Activated CD4-positive, alpha-beta T cell treated with anti-CD3 and anti-CD28 coated beads, Interleukin-2, Interleukin-6, amounts not matched to agents 100 ng/mL and 50 ng/mL, durations not matched to agents 16 hours and 8 hours (primary cell): ENCODE data around the gene EXOC1L.
"Not testable (repeated sequence)": the region's sequence is repeated elsewhere in the genome, so short reads cannot be mapped to it uniquely, and the experiment has no call there.

Source experiments
- DNase-seq: peaks from one replicate; pipeline ENCODE4 v3.0.0-alpha.2; 2020

The EXOC1L gene

DNA sequence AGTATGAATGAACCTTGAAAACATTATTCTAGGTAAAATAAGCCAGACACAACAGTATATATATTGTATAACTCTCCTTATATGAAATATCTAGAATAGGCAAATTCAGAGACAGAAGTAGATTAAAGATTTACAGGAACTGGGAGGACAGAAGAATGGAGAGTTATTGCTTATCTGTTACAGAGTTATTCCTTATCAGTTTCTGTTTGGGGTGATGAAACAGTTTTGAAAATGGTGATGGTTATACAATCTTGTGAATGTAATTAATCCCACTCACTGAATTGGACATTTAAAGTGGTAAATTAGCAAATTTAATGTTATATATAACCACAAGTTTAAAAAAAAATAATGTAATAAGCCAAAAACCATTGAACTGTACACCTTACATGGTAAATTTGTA is 19.4 kb downstream of the EXOC1L start:
- no peak for DNase-seq

DNA sequence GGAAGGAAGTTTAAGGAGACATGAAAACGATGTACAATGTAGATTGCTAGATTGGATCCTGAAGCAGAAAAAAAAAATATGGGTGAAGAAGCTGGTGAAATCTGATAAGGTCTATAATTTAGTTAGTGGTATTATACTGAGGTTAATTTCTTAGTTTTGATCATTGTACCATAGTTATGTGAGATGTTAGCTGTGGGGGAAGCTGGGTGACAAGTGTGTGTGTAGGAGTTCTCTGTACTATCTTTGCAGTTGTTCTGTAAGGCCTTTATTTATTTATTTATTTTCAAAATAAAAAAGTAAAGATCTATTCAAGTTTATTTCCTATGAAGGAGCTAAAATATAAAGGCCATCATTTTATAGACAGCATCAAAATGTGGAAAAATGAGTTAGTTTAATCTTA is 21.4 kb downstream of the EXOC1L start:
- no peak for DNase-seq

DNA sequence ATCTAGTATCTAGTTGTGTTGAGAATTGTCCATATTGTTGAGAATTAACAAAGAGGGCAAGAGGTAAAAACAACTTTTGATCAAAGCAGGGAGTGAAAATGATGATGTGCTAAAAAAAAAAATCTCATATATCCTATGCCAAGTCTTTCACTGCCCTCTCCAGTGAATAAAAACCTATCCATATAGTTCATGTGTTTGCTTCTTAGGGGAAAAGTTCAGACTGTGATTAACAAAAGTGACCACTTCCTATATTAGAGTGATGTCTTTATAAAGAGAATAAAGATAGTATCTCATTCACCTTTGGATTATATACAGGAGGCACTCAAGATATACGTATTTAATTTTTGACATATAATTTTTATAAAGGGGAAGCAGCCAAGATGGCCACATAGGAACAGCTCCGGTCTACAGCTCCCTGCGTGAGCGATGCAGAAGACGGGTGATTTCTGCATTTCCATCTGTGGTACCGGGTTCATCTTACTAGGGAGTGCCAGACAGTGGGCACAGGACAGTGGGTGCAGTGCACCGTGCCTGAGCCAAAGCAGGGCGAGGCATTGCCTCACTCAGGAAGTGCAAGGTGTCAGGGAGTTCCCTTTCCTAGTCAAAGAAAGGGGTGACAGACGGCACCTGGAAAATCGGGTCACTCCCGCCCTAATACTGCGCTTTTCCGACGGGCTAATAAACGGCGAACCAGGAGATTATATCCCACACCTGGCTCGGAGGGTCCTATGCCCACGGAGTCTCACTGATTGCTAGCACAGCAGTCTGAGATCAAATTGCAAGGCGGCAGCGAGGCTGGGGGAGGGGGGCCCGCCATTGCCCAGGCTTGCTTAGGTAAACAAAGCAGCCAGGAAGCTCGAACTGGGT is 22.0 kb downstream of the EXOC1L start:
- not testable (repeated sequence) for DNase-seq

DNA sequence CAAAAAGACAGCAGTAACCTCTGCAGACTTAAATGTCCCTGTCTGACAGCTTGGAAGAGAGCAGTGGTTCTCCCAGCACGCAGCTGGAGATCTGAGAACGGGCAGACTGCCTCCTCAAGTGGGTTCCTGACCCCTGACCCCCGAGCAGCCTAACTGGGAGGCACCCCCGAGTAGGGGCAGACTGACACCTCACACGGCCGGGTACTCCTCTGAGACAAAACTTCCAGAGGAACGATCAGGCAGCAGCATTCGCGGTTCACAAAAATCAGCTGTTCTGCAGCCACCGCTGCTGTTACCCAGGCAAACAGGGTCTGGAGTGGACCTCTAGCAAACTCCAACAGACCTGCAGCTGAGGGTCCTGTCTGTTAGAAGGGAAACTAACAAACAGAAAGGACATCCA is 22.7 kb downstream of the EXOC1L start:
- not testable (repeated sequence) for DNase-seq

- no peak for DNase-seq
Measured at GRCh38 chr4:55849724-55850123, 30.1 kb downstream of the EXOC1L start.

DNA sequence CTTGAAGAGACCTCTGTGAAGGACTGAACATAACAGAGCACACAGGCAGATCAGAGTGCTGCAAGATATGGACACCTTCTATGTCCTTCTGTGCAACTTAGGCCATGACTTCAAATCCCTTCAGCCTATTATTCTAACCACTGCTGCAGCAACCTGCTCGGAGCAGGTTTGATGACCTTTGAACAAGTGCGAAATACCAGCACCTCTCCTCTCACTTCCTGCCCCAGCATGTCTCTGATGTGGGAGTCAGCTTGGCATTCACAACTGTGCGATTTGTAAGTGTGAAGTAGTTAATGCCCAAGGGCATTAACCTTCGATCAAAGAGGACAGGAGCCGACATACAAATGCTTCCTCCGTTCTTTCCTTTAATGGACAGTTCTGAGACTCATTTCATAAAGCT is 32.3 kb downstream of the EXOC1L start:
- DNase-seq = peak; percentile 7

DNA sequence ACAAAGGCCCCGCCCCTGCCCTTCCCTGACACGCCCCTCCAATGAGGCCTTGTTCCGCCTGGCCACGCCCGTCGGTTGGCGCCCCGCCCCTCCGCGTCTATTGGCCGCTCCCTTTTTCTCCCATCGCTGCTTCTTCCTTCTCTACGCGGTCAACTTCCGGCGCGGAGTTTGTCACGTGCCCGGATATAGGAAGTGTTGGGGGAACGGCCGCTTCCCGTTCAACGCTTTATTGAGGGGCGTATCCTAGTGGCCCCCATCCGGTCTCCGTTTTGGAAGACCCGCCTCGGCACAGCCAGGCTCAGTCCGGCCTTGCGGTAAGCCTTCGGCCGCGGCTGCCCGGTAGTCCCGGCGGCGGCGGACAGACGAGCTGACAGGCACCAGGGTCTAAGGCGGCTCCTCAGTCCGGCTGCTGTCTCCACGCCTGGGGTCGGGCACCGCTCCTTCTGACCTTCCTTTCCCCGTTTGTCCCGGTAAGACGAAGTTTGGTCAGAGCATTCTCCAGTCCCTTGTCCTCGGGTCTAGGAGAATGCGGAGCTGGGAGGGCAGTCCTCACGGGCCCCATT is 34.0 kb downstream of the EXOC1L start, which contains the start of gene EXOC1:
Gene EXOC1 (plus strand): TSS at position 165 of the 563 bp plus-strand sequence. CDS start 4,676 bp downstream, outside the sequence.
- DNase-seq = peak; percentile 98

DNA sequence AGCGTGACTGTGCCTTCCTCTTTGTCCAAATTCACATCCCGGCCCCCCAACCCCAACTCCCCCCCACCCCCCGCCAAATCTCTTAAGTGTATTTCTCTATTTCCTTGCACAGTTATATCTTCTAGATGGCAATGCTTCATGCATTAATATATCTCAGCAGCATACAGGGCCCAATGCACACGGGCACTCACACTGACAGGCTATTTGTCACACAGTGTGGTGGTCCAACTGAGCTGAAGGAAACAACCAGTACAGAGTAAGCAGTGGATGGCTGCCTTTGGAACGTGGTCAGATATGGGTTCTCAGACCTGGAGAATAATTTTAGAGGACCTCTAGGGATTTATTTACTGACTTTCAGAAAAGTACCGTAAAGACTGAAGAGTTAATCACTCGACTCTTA is 34.5 kb downstream of the EXOC1L start:
- DNase-seq = no peak

GRCh38 chr4:55857586-55857985 is 38.0 kb downstream of the EXOC1L start:
- no peak for DNase-seq

DNA sequence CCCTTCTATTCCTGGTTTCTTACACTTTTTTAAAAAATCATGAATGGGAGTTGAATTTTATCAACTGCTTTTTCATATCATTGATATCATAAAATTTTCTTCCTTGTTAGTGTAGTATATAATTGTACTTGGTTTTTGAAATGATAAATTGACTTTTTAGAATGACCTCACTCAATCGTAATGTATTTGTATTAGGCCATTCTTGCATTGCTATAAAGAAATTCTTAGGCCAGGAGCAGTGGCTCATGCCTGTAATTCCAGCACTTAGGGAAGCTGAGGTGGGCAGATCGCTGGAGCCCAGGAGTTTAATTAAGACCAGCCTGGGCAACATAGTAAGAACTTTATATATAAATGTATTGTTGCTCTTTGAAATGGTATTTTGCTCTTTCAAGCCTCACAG is 40.1 kb downstream of the EXOC1L start:
- no peak for DNase-seq

DNA sequence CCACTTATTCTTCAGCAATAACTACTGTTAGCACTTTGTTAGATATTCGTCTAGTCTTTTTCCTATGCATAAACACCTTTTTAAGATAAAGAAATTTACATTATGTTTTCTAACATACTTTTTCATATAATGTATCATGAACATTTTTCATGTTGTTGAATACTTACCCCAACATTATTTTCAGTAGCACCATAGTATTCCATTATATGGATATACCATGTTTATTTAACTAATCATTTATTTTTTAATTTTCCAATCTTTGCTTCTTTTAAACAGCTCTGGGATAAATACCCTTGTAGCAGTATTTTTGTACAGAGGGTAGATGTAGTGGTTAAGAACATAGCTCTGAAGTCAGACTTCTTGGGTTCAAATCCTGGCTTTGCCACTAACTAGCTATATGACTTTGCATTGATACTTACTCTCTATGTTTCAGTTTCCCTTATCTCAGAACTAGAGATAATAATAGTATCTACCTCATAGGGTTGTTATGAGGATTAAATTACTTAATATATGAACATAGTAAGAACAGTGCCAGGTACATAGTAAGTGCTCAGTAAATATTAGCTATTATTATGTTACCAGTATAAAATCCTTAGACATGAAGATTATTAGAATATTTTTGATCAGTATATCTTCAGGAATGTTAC is 45.1 kb downstream of the EXOC1L start:
- no peak for DNase-seq

- DNase-seq = no peak
Measured at GRCh38 chr4:55865228-55865806, 45.7 kb downstream of the EXOC1L start.

GRCh38 chr4:55866290-55866907 is 46.8 kb downstream of the EXOC1L start:
- peak; percentile 57 for DNase-seq

DNA sequence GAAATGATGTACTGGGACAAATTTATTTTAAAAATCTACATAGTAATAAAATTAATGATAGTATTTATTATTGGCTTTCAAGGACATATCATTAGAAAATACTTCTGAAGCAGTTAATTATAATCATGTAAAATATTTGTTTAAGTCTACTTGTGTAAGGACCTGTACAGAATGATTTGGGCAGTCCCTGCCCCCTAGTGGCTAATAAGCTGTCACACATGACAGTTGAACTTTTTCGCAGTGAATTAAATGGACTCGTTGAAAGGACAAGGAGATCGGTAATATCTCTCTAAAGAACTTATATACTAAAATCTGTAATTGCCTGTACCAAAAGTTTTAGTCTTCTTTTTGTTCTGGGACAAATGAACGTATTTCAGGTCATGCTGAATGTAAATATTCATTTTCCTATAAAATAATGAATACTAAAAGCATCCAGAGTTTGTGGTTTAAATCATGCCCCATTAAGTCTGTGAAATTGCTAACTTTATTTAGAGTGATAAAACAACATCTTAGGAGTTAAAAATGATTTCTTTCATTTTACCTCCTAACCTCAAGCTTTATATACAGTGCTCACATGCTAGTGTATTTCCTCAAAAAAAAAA is 47.5 kb downstream of the EXOC1L start:
- peak; percentile 58 for DNase-seq

- DNase-seq = no peak
Measured at GRCh38 chr4:55868581-55869090, 49.0 kb downstream of the EXOC1L start.

GRCh38 chr4:55871299-55871800 is 51.8 kb downstream of the EXOC1L start:
- DNase-seq = no peak

DNA sequence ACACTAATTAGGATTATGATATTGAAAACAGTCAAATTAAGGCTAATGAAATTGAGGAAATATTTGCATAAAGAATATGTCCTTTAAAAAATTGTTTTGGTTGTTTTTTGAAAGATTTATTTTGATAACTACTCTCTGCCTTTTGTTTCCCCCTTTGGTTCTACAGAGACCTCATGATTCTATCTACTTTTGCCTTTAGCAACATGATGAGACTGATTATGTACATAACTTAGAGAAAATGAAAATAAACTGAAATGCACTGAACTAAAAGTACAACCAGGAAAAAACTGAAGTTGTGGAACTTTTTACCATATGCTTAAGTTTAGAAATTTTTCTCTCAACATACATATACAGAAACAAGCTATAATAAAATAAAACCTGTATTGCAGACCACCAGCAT is 55.2 kb downstream of the EXOC1L start:
- DNase-seq = no peak

DNA sequence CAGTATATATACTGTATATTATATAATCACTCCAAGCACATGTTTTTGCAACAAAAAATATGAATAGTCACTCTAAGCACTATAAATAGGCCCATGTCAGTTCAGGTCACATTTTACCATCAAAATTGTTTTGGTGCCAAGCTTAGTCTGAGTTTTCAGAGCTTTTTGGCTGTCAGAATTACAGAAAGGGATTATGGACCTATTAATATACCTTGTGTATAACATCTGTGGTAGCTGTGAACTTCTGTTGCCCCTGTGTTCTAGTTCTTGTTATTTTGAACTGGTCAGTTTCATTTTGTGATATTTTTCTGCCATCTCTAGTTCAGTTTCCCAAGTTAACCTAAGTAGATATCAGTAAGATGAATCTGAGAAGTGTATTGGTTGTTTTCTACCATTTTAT is 56.8 kb downstream of the EXOC1L start:
- no peak for DNase-seq

DNA sequence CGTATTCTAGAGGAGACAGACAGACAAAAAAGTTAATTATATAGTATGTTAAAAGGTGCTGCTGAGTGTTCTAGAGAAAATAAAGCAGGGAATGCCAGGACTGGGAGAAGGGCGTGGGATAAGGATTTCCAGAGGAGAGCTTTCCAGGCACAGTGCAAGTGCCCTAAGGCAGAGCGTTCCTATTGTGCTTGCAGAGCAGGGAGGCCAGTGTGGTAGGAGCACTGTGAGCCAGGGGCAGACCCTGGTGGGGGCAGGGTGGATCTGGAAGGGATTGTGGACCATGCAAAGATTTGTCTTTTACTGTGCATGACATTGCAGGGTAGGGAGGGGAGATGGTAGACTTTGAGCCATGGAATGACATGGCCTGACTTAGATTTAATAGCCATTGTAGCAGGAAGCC is 59.6 kb downstream of the EXOC1L start:
- no peak for DNase-seq

- DNase-seq = no peak
Measured at GRCh38 chr4:55880652-55881280, 61.2 kb downstream of the EXOC1L start.

- no peak for DNase-seq
Measured at GRCh38 chr4:55884093-55884850, 64.7 kb downstream of the EXOC1L start.
